Astrocyte (in vitro differentiated cells and primary cell): ENCODE data around the gene GAD2.

Source experiments
- CTCF ChIP-seq: IDR thresholded peaks from 2 replicates; pipeline ENCODE4 v1.5.1; 2011; ENCODE audit warnings: low read depth, mild to moderate bottlenecking, inconsistent platforms, low read length, moderate library complexity; ENCODE audit not compliant: insufficient read depth
- EZH2 ChIP-seq: IDR thresholded peaks from 2 replicates; pipeline ENCODE4 v1.6.1; 2012; ENCODE audit warnings: mild to moderate bottlenecking, low read length, inconsistent platforms; ENCODE audit not compliant: insufficient read depth

GRCh38 chr10:26243351-26243720 lies 26.8 kb downstream of the GAD2 start:
- TF ChIP-seq CTCF (no peak), EZH2 (no peak)
